Measurements from ENCODE around the gene MGME1. TPM values are rescaled to one million over a fixed set of nuclear protein-coding genes. Genes with fewer than 3 reads are reported as not detected.

Gene MGME1
- total and polyA plus RNA-seq, 9 of the 15 experiments (the other 6 are each of a cell fraction or from before 2014, with no cell fraction given): 13.4 to 45.1 (median 30.6) TPM

GRCh38 chr20:17925141-17925939 is 43.5 kb upstream of the MGME1 start (continued):
- peak; percentile 94 for TF ChIP-seq NCOR1 (IDR thresholded peaks at IDR 0.05)
- TF ChIP-seq, protein P1, sequence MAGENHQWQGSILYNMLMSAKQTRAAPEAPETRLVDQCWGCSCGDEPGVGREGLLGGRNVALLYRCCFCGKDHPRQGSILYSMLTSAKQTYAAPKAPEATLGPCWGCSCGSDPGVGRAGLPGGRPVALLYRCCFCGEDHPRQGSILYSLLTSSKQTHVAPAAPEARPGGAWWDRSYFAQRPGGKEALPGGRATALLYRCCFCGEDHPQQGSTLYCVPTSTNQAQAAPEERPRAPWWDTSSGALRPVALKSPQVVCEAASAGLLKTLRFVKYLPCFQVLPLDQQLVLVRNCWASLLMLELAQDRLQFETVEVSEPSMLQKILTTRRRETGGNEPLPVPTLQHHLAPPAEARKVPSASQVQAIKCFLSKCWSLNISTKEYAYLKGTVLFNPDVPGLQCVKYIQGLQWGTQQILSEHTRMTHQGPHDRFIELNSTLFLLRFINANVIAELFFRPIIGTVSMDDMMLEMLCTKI (IDR thresholded peaks at IDR 0.05; ENCODE audit: partially characterized antibody): no peak
- TF ChIP-seq IFI16 (CRISPR knock-in tag; IDR thresholded peaks at IDR 0.05): no peak
- no peak for TF ChIP-seq ZKSCAN1 (IDR thresholded peaks at IDR 0.05; ENCODE audit: low read depth, low read length)
- no peak for TF ChIP-seq ZKSCAN8 (CRISPR knock-in tag; IDR thresholded peaks at IDR 0.05)
- no peak for TF ChIP-seq FOXP1 (CRISPR knock-in tag; IDR thresholded peaks at IDR 0.05)
- TF ChIP-seq, protein P2, sequence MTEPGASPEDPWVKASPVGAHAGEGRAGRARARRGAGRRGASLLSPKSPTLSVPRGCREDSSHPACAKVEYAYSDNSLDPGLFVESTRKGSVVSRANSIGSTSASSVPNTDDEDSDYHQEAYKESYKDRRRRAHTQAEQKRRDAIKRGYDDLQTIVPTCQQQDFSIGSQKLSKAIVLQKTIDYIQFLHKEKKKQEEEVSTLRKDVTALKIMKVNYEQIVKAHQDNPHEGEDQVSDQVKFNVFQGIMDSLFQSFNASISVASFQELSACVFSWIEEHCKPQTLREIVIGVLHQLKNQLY (CRISPR knock-in tag; conservative IDR thresholded peaks at IDR 0.05): no peak
- no peak for TF ChIP-seq RFX7 (CRISPR knock-in tag; IDR thresholded peaks at IDR 0.05)
- TF ChIP-seq ZNF398 (CRISPR knock-in tag; IDR thresholded peaks at IDR 0.05): no peak
- no peak for TF ChIP-seq HSF4 (CRISPR knock-in tag; IDR thresholded peaks at IDR 0.05; ENCODE audit: borderline replicate concordance)
- TF ChIP-seq ZNF609 (CRISPR knock-in tag; IDR thresholded peaks at IDR 0.05; ENCODE audit: borderline replicate concordance): no peak
- no peak for TF ChIP-seq ZNF584 (CRISPR knock-in tag; IDR thresholded peaks at IDR 0.05; ENCODE audit: low read depth)
- peak; percentile 86 for TF ChIP-seq TCF3 (CRISPR knock-in tag; IDR thresholded peaks at IDR 0.05)
- TF ChIP-seq HMGN3 (IDR thresholded peaks at IDR 0.05; ENCODE audit: borderline replicate concordance, extremely low read depth, insufficient read length, low read depth, low read length): no peak
- peak; percentile 91 for TF ChIP-seq NFE2 (IDR thresholded peaks at IDR 0.05; ENCODE audit: low read depth)
- no peak for TF ChIP-seq CCAR2 (IDR thresholded peaks at IDR 0.05; ENCODE audit: low read depth, low read length)
- TF ChIP-seq KDM2B (CRISPR knock-in tag; IDR thresholded peaks at IDR 0.05): no peak
- peak; percentile 84 for TF ChIP-seq RNF2 (IDR thresholded peaks at IDR 0.05)
- TF ChIP-seq ERF (CRISPR knock-in tag; IDR thresholded peaks at IDR 0.05): no peak
